DMS 273 (cell line): ENCODE results near the gene RMDN2.
"Not testable (repeated sequence)": the region's sequence is repeated elsewhere in the genome, so short reads cannot be mapped to it uniquely, and the experiment has no call there.

ENCODE experiments used
- DNase-seq: peaks from one replicate; lab custom pipeline; 2025; ENCODE audit not compliant: unreplicated experiment; lab: John Stamatoyannopoulos, UW

RMDN2 gene

GRCh38 chr2:37930392-37930791 is 5.3 kb downstream of the RMDN2 start:
- not testable (repeated sequence) for DNase-seq

GRCh38 chr2:37932873-37933272 is 7.8 kb downstream of the RMDN2 start:
- not testable (repeated sequence) for DNase-seq

GRCh38 chr2:37934591-37935513 is 9.8 kb downstream of the RMDN2 start:
- no peak for DNase-seq

GRCh38 chr2:37937568-37937967 is 12.5 kb downstream of the RMDN2 start:
- DNase-seq, result not testable (repeated sequence)

GRCh38 chr2:37941267-37941666 is 16.2 kb downstream of the RMDN2 start:
- DNase-seq, result not testable (repeated sequence)

- DNase-seq, result no peak
Measured at GRCh38 chr2:37944268-37944667, 19.2 kb downstream of the RMDN2 start.

GRCh38 chr2:37947306-37947705 is 22.2 kb downstream of the RMDN2 start:
- DNase-seq, result no peak

GRCh38 chr2:37962018-37962739 is 37.1 kb downstream of the RMDN2 start:
- DNase-seq, result not testable (repeated sequence)

GRCh38 chr2:37962740-37963121 is 37.6 kb downstream of the RMDN2 start:
- DNase-seq, result not testable (repeated sequence)

- not testable (repeated sequence) for DNase-seq
Measured at GRCh38 chr2:37963901-37964300, 38.8 kb downstream of the RMDN2 start.

GRCh38 chr2:37966326-37966725 is 41.2 kb downstream of the RMDN2 start:
- no peak for DNase-seq

GRCh38 chr2:37969731-37970130 is 44.6 kb downstream of the RMDN2 start:
- no peak for DNase-seq

- DNase-seq, result no peak
Measured at GRCh38 chr2:37971971-37972370, 46.9 kb downstream of the RMDN2 start.

- no peak for DNase-seq
Measured at GRCh38 chr2:37973615-37974353, 48.7 kb downstream of the RMDN2 start.

- no peak for DNase-seq
Measured at GRCh38 chr2:37975808-37976207, 50.7 kb downstream of the RMDN2 start.

GRCh38 chr2:37976411-37976810 is 51.3 kb downstream of the RMDN2 start:
- DNase-seq, result no peak

GRCh38 chr2:37982147-37982582 is 57.1 kb downstream of the RMDN2 start:
- DNase-seq, result peak; percentile 85

- no peak for DNase-seq
Measured at GRCh38 chr2:37982847-37983246, 57.8 kb downstream of the RMDN2 start.

GRCh38 chr2:37983719-37984118 is 58.6 kb downstream of the RMDN2 start:
- no peak for DNase-seq

GRCh38 chr2:37984176-37984575 is 59.1 kb downstream of the RMDN2 start:
- DNase-seq, result no peak

GRCh38 chr2:37984589-37984988 is 59.5 kb downstream of the RMDN2 start:
- peak; percentile 3 for DNase-seq
